H9 (cell line): Measurements from ENCODE around the gene JSRP1. TPM values are rescaled to one million over a fixed set of nuclear protein-coding genes. Genes with fewer than 3 reads are reported as not detected.

Experiments
- DNase-seq: peaks from one replicate; pipeline ENCODE4 v3.0.0-alpha.2; 2017
- H2AFZ ChIP-seq: one replicate; pipeline ENCODE4 v1.6.1; 2013; ENCODE audit warnings: mild to moderate bottlenecking, low read length, control low read depth, moderate library complexity
- H2AK5ac ChIP-seq: 2 replicates; pipeline ENCODE4 v1.6.1; 2013; ENCODE audit warnings: low read length, control low read depth, mixed read lengths; ENCODE audit not compliant: insufficient read length
- H2BK120ac ChIP-seq: one replicate; pipeline ENCODE4 v1.6.1; 2013; ENCODE audit warnings: low read depth, mild to moderate bottlenecking, low read length, control low read depth, inconsistent platforms; ENCODE audit not compliant: poor library complexity, severe bottlenecking
- H2BK12ac ChIP-seq: 2 replicates; pipeline ENCODE4 v1.6.1; 2013; ENCODE audit warnings: low read length, control low read depth, mixed read lengths, low read depth; ENCODE audit not compliant: insufficient read length
- H2BK15ac ChIP-seq: 2 replicates; pipeline ENCODE4 v1.6.1; 2013; ENCODE audit warnings: low read depth, low read length, control low read depth
- H2BK20ac ChIP-seq: one replicate; pipeline ENCODE4 v1.6.1; 2013; ENCODE audit warnings: low read depth, mild to moderate bottlenecking, low read length, control low read depth, inconsistent platforms; ENCODE audit not compliant: poor library complexity, severe bottlenecking
- H2BK5ac ChIP-seq: 2 replicates; pipeline ENCODE4 v1.6.1; 2013; ENCODE audit warnings: low read length, control low read depth, mixed read lengths; ENCODE audit not compliant: insufficient read length
- H3K14ac ChIP-seq: 2 replicates; pipeline ENCODE4 v1.6.1; 2013; ENCODE audit warnings: low read length, control low read depth; ENCODE audit not compliant: insufficient read depth
- H3K18ac ChIP-seq: 2 replicates; pipeline ENCODE4 v1.6.1; 2013; ENCODE audit warnings: low read depth, mild to moderate bottlenecking, mixed read lengths, low read length, control low read depth; ENCODE audit not compliant: insufficient read length
- H3K23ac ChIP-seq: 2 replicates; pipeline ENCODE4 v1.6.1; 2013; ENCODE audit warnings: low read length, control low read depth, mixed read lengths, low read depth; ENCODE audit not compliant: insufficient read length
- H3K23me2 ChIP-seq: 2 replicates; pipeline ENCODE4 v1.6.1; 2013; ENCODE audit warnings: low read depth, mild to moderate bottlenecking, mixed read lengths, low read length, control low read depth; ENCODE audit not compliant: insufficient read length, poor library complexity, severe bottlenecking
- H3K27ac ChIP-seq: 2 replicates; pipeline ENCODE4 v1.5.1; 2013; ENCODE audit warnings: low read length, control low read depth, mixed read lengths, low read depth; ENCODE audit not compliant: insufficient read length
- H3K27me3 ChIP-seq: 2 replicates; pipeline ENCODE4 v1.6.1; 2013; ENCODE audit warnings: low read length, control low read depth, inconsistent platforms; ENCODE audit not compliant: insufficient read depth
- H3K4ac ChIP-seq: 2 replicates; pipeline ENCODE4 v1.6.1; 2013; ENCODE audit warnings: low read depth, mild to moderate bottlenecking, control low read depth, inconsistent platforms, low read length, moderate library complexity
- H3K4me1 ChIP-seq: 2 replicates; pipeline ENCODE4 v1.6.1; 2013; ENCODE audit warnings: low read length, control low read depth, inconsistent platforms; ENCODE audit not compliant: insufficient read depth
- H3K4me2 ChIP-seq: 2 replicates; pipeline ENCODE4 v1.6.1; 2013; ENCODE audit warnings: low read length, control low read depth, mixed read lengths; ENCODE audit not compliant: insufficient read length, insufficient read depth
- H3K56ac ChIP-seq: 2 replicates; pipeline ENCODE4 v1.6.1; 2013; ENCODE audit warnings: low read depth, mild to moderate bottlenecking, mixed read lengths, low read length, control low read depth; ENCODE audit not compliant: insufficient read length
- H3K79me1 ChIP-seq: 2 replicates; pipeline ENCODE4 v1.6.1; 2013; ENCODE audit warnings: low read depth, mild to moderate bottlenecking, moderate library complexity, low read length, control low read depth, inconsistent platforms; ENCODE audit not compliant: insufficient read depth, poor library complexity, severe bottlenecking
- H3K79me2 ChIP-seq: 2 replicates; pipeline ENCODE4 v1.6.1; 2013; ENCODE audit warnings: low read length, control low read depth, inconsistent platforms; ENCODE audit not compliant: insufficient read depth
- H3K9ac ChIP-seq: 2 replicates; pipeline ENCODE4 v1.6.1; 2013; ENCODE audit warnings: low read length, control low read depth, mixed read lengths; ENCODE audit not compliant: insufficient read length; ENCODE audit errors: extremely low read depth
- H3K9me3 ChIP-seq: one replicate; pipeline ENCODE4 v1.6.1; 2013; ENCODE audit warnings: low read depth, low read length, inconsistent platforms; ENCODE audit not compliant: control insufficient read depth
- H3T11ph ChIP-seq: one replicate; pipeline ENCODE4 v1.6.1; 2013; ENCODE audit warnings: mild to moderate bottlenecking, low read length, control low read depth, inconsistent platforms
- H4K20me1 ChIP-seq: one replicate; pipeline ENCODE4 v1.6.1; 2013; ENCODE audit not compliant: control insufficient read depth, insufficient read length, insufficient read depth
- H4K5ac ChIP-seq: 2 replicates; pipeline ENCODE4 v1.6.1; 2013; ENCODE audit warnings: low read depth, mild to moderate bottlenecking, mixed read lengths, low read length, control low read depth; ENCODE audit not compliant: insufficient read length
- H4K8ac ChIP-seq: replicated peaks from 2 replicates; pipeline ENCODE4 v1.6.1; 2013; ENCODE audit warnings: low read length, control low read depth, mixed read lengths, low read depth; ENCODE audit not compliant: insufficient read length
- H4K91ac ChIP-seq: 2 replicates; pipeline ENCODE4 v1.6.1; 2013; ENCODE audit warnings: low read depth, mild to moderate bottlenecking, moderate library complexity, mixed read lengths, low read length, control low read depth; ENCODE audit not compliant: insufficient read length
- H3K27ac Mint-ChIP-seq, 3 experiments: 2 replicates in 2 of 3; 3 replicates in 1 of 3; pipeline ENCODE4 v1.8.0; 2020 to 2021; ENCODE audit warnings: mixed read lengths in 3 of 3, mild to moderate bottlenecking in 1 of 3, moderate library complexity in 1 of 3
- H3K27me3 Mint-ChIP-seq: 2 replicates; pipeline ENCODE4 v1.8.0; 2021; ENCODE audit warnings: low read depth, mild to moderate bottlenecking, moderate library complexity, mixed read lengths
- H3K36me3 Mint-ChIP-seq, 3 experiments: 2 replicates in 2 of 3; 3 replicates in 1 of 3; pipeline ENCODE4 v1.8.0; 2020 to 2021; ENCODE audit warnings: low read depth in 3 of 3, mixed read lengths in 3 of 3; ENCODE audit not compliant: insufficient read depth in 1 of 3
- H3K4me1 Mint-ChIP-seq, 2 experiments: 2 replicates each; pipeline ENCODE4 v1.8.0; 2020; ENCODE audit warnings: mixed read lengths in 2 of 2
- H3K4me3 Mint-ChIP-seq, 2 experiments: 2 replicates in 1 of 2; 3 replicates in 1 of 2; pipeline ENCODE4 v1.8.0; 2020 to 2021; ENCODE audit warnings: mild to moderate bottlenecking in 2 of 2, mixed read lengths in 2 of 2, moderate library complexity in 1 of 2
- H3K9me3 Mint-ChIP-seq, 2 experiments: 2 replicates in 1 of 2; 3 replicates in 1 of 2; pipeline ENCODE4 v1.8.0; 2020; ENCODE audit warnings: mild to moderate bottlenecking in 2 of 2, mixed read lengths in 2 of 2, moderate library complexity in 1 of 2
- WGBS: extraction: QIAGEN DNeasy Blood & Tissue Kit; methylation state at CpG from one replicate; pipeline ENCODE4 v1.1.7; 2013; ENCODE audit warnings: missing lambda C conversion rate, low lambda C conversion rate, mixed read lengths; ENCODE audit not compliant: insufficient read length; ENCODE audit errors: extremely low coverage; 5-methylcytosine and 5-hydroxymethylcytosine counted together
- total RNA-seq: library from RNA; stranded (reverse); gene quantifications from 2 replicates; pipeline ENCODE4 v1.2.1, GENCODE V29; 2021
- TF ChIP-seq, protein P1 (sequence below): fragments of 200-600 bp; sonication (generic); conservative IDR thresholded peaks from 3 replicates; pipeline ENCODE4 v1.8.0; 2021; ENCODE audit warnings: antibody characterized with exemption, mild to moderate bottlenecking

Gene JSRP1
- total RNA-seq, 1 experiment from 2014 or later = 0.90 TPM

DNA sequence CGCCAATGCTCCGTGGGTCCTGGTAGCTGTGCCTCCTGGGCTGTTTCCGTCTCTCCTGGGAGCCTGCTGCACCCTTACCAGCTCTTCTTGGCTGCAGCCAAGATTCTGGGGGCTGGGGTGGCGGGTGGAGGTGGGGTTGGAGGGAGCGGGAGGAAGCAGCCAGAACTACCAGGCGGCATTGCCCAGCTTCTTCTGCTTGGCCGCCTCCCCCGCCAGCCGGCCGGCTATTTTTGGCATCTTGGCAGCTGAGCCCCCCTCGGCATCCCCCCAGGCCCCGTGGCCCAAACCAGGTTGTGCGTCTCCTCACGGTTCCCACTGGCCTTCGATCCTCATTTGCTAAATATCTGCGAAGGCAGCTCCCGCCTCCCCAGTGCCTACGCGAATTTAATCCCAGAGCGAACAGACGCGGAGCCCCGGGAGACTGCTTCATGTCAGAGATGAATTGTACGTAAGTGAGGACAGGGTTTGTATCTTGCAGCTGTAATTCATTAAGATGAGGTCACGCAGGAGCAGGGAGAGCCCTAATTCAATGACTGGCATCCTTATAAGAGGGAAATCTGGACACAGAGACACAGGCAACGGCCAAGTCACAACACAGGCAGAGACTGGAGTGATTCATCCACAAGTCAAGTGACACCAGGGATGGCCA is 38.6 kb upstream of the JSRP1 start:
- H3K4me1 ChIP-seq = no peaks in the 10 kb centered on the region
- no peak overlapping the region for H2BK20ac ChIP-seq
- H2BK15ac ChIP-seq = no peak overlapping the region
- no peak overlapping the region for H3T11ph ChIP-seq
- H4K5ac ChIP-seq = no peak overlapping the region
- no peak overlapping the region for H3K23ac ChIP-seq
- TF ChIP-seq, protein P1, sequence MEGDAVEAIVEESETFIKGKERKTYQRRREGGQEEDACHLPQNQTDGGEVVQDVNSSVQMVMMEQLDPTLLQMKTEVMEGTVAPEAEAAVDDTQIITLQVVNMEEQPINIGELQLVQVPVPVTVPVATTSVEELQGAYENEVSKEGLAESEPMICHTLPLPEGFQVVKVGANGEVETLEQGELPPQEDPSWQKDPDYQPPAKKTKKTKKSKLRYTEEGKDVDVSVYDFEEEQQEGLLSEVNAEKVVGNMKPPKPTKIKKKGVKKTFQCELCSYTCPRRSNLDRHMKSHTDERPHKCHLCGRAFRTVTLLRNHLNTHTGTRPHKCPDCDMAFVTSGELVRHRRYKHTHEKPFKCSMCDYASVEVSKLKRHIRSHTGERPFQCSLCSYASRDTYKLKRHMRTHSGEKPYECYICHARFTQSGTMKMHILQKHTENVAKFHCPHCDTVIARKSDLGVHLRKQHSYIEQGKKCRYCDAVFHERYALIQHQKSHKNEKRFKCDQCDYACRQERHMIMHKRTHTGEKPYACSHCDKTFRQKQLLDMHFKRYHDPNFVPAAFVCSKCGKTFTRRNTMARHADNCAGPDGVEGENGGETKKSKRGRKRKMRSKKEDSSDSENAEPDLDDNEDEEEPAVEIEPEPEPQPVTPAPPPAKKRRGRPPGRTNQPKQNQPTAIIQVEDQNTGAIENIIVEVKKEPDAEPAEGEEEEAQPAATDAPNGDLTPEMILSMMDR = no peak
- no peak overlapping the region for H3K4me2 ChIP-seq
- no peaks in the 10 kb centered on the region for H3K36me3 Mint-ChIP-seq
- WGBS = no CpG with 5 or more reads among the region's 26 CpGs
- H4K8ac ChIP-seq = no peak overlapping the region
- H3K4me3 Mint-ChIP-seq = no peak overlapping the region
- H3K27ac Mint-ChIP-seq = no peak overlapping the region
- no peaks in the 10 kb centered on the region for H3K9me3 Mint-ChIP-seq
- peaks cover 2 to 10% of the 10 kb centered on the region in 2 experiments; a peak in 3 of 4 replicates for H3K4me1 Mint-ChIP-seq
- no peak for DNase-seq
- no peak overlapping the region for H2BK12ac ChIP-seq
- H2BK120ac ChIP-seq = no peak overlapping the region
- no peak overlapping the region for H2AK5ac ChIP-seq
- no peak overlapping the region for H3K56ac ChIP-seq
- no peaks in the 10 kb centered on the region for H3K9me3 ChIP-seq
- H2AFZ ChIP-seq = no peak overlapping the region
- H3K4ac ChIP-seq = no peak overlapping the region
- H3K14ac ChIP-seq = no peak overlapping the region
- peaks cover 63% of the 10 kb centered on the region for H3K27me3 Mint-ChIP-seq
- H3K9ac ChIP-seq = no peak overlapping the region
- no peaks in the 10 kb centered on the region for H4K20me1 ChIP-seq
- H3K79me2 ChIP-seq = no peaks in the 10 kb centered on the region
- no peak overlapping the region for H3K27ac ChIP-seq
- H3K79me1 ChIP-seq = no peaks in the 10 kb centered on the region
- H4K91ac ChIP-seq = no peak overlapping the region
- H3K27me3 ChIP-seq = peaks cover 21% of the 10 kb centered on the region; the same call in 1 of the 2 replicates
- no peak overlapping the region for H3K18ac ChIP-seq
- no peak overlapping the region for H2BK5ac ChIP-seq
- no peaks in the 10 kb centered on the region for H3K23me2 ChIP-seq
